ENCODE measurements around the gene CHCHD3. TPM values are rescaled to one million over a fixed set of nuclear protein-coding genes. Genes with fewer than 3 reads are reported as not detected.

CHCHD3 gene
- total RNA-seq, 1 donor from 2014 or later = 53.2 TPM

DNA sequence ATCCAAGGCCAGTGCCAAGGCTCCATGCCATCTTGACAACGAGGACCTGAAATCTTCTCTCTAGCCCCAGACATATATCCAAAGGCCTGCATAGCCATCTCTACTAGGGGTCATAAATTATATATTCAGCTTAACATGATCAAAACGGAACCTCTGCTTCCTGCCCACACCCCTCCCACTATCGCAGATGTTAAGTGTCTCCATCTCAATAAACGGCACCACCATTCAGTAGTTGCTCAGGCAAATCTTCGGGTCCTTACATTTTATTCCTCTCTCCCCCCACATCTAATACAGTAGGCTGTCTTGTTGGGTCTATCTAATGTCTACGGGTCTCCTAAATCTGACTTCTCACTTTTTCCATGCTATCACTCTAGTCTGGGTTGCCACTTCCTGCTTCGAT is 304.5 kb downstream of the CHCHD3 start:
- DNase-seq (ENCODE audit: low read depth in 2 of 2) = no peak

DNA sequence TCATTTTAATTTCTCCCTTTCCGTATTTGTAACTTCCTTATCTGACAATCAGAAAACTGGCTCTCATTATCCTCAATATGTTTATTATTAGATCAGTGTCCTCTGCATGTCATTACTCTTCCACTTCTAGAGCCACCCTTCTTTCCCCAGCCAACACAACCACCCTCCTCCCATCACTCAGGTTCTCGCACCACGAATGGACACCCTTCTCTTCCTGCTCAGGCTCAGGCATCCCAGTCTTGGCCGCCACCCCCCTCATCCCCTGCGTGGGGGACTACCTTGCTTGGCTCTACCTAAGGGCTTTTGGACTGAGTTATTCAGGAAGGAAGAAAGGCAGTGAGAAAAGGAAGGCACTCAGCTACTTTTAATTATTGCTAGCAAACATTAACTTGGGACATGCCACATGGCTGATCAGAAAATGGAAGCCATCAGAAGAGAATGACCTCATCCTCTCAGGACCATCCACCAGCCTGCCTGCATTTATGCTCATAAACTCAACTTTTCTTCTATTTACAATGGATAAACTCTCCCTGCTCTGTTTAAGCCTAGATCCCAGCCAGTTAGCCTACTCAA is 305.8 kb downstream of the CHCHD3 start:
- DNase-seq (ENCODE audit: low read depth in 2 of 2) = no peak

GRCh38 chr7:132773527-132773956 is 308.3 kb downstream of the CHCHD3 start:
- no peak for DNase-seq (ENCODE audit: low read depth in 2 of 2)

DNA sequence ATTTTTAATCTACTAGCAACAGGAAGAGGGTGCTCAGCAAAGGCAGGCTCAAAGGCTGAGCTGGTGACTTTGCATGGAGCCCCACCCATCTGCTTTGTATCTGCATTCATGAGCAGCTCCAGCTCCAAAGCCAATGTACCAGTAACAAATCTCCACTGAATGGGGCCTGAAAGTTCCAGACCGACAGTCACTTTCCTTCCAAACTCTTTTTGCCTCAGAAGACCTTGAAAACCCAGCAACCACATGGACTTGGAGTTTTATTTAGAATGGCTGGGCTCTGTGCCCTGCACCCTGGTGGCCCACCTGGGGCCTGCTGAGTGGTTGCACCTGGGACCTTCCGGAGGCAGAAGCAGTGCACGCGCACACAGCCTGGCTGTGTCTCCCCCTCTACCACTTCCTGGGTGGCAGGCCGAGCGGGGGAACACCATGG is 310.6 kb downstream of the CHCHD3 start:
- no peak for DNase-seq (ENCODE audit: low read depth in 2 of 2)

DNA sequence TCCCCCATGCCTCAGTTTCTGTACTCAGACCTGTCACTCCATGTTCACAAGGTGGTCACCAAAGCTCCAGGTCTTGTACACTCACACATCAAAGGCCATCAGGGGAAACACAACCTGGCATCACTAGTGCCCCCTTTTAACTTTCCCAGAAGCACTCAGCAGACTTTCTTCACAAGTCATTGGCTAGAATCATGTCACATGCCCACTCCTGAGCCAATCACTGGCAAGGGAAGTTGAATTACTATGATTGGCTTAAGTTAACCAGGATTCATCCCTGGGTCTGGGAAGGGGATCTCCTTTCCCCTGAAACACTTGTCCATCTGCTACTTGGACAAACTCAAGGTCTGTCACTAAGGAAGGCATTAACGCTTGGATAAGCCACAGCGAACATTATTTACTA is 311.8 kb downstream of the CHCHD3 start:
- no peak for DNase-seq (ENCODE audit: low read depth in 2 of 2)

DNA sequence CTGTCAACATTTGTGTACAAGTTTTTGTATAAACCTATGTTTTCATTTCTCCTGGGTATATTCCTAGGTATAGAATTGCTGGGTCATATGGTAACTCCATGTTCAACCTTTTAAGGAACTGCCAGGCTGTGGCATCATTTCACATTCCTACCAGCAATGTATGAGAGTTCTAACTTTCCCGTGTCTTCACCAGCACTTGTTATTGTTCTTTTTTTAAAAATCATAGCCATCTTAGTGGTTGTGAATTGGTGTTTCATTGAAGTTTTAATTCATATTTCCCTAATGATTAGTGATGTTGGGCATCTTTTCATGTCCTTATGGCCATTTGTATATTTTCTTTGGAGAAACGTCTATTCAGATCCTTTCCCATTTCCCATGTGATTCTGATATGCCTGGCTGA is 312.6 kb downstream of the CHCHD3 start:
- DNase-seq (ENCODE audit: low read depth in 2 of 2) = no peak

DNA sequence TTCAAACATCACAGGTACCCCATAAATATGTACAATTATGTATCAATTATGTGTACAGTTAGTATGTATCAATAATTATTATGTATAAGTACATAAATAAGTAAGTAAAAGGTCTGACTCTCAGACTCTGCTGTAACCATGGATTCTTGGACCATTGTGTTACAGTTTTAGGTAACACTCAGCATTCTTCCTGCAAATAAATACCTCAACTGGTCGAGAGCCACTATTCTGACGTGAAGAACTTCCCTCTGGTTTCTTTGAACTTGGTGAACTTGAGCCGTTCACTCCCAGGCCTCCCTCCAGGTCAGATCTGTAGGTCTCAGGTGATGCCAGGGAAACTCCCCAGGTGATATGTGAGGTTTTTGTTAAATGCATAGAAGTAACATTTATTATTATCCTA is 313.8 kb downstream of the CHCHD3 start:
- no peak for DNase-seq (ENCODE audit: low read depth in 2 of 2)

- no peak for DNase-seq (ENCODE audit: low read depth in 2 of 2)
Observed at GRCh38 chr7:132767378-132767777, 314.5 kb downstream of the CHCHD3 start.

DNA sequence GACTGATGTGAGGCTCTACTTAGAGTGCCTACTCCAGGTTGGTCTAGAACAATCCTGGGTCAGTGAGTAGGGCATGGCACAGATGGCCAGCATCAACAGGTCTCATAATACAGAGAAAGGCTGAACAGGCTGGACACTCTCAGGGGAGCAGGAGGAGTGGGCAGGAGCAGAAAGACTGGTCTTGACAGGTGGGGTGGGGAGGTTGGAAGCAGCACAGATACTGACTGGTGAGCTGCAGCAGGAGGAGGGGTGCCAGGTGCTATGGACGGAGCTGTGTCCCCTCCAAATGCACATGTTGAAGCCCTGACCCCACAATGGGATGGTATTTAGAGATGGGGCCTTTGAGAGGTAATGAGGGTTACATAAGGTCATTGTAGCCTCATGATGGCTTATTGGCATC is 315.2 kb downstream of the CHCHD3 start:
- DNase-seq (ENCODE audit: low read depth in 2 of 2) = no peak

GRCh38 chr7:132765861-132766260 is 316.0 kb downstream of the CHCHD3 start:
- no peak for DNase-seq (ENCODE audit: low read depth in 2 of 2)

GRCh38 chr7:132764762-132765161 is 317.1 kb downstream of the CHCHD3 start:
- no peak for DNase-seq (ENCODE audit: low read depth in 2 of 2)

GRCh38 chr7:132760866-132761265 is 321.0 kb downstream of the CHCHD3 start:
- no peak for DNase-seq (ENCODE audit: low read depth in 2 of 2)

DNA sequence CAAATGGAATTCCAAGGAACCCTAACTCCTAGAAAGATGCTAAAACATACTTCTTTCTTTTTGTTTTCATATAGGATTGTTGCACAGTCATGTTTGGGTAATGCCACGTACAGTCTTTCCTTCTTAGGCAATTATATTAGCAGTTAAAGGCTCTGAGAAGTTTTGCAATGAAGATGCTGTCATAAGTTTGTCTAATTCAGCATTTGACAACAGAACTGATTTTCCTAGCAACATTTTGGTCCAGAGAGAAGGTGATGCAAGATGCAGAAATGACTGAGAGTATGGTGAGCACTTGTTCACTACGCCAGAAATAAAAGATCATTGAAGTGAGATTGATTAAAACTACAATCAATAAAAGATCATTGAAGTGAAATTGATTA is 321.7 kb downstream of the CHCHD3 start:
- no peak for DNase-seq (ENCODE audit: low read depth in 2 of 2)

DNA sequence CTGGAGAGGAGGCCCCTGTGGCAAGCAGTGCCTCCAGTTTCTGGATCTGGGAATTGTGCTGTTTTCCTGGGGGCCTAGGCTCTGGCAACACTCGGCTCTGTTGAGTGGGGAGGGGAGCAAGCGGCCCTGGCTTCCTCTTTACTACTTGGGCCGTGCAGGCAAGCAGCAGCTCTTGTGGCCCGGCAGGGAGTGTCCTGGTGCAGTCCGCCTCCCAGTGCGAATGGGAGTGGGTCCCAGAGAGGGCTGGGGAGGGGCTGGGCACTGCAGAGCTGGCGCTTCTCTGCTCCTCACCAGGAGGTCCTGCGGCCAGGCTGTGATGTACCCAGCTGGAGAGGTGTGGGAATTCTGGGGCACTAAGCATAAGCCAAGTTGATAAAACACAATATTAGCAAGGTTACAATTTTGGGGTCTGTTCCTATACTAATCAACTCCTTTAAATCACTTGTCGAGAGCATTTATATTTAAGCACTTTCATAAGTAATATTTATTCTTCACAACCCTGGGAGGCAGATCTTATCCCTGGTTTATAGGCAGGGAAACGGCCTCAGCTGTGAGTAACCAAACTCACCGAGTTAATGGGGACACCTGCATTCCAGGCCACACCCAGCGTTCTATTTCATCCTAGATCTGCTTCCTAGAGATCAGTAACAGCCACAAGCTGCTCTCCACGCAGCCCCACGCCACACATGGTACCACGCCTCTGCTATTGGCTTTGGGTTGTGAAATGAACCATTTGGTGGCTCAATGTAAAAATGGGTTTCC is 322.2 kb downstream of the CHCHD3 start:
- DNase-seq (ENCODE audit: low read depth in 2 of 2) = no peak

DNA sequence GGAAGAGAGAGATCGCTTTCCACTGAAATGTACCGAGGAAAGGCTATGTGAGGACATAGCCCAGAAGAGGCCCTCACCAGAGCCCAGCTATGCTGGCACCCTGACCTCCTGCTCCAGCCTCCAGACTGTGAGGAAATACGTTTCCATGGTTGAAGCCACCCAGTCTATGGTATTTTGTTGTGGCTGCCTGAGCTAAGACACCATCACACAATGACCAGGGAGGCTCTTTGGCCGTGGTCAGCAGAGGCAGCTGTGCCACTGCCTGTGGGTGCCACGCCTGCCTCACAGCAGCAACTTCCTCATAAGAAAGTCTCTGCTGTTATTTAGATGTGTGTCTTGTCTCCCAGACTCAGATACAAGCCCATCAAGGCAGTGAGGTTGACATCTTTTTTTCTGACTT is 322.9 kb downstream of the CHCHD3 start:
- no peak for DNase-seq (ENCODE audit: low read depth in 2 of 2)

GRCh38 chr7:132757783-132758182 is 324.1 kb downstream of the CHCHD3 start:
- no peak for DNase-seq (ENCODE audit: low read depth in 2 of 2)

- DNase-seq (ENCODE audit: low read depth in 2 of 2) = no peak
Observed at GRCh38 chr7:132756484-132756990, 325.4 kb downstream of the CHCHD3 start.

- no peak for DNase-seq (ENCODE audit: low read depth in 2 of 2)
Observed at GRCh38 chr7:132755538-132756483, 326.1 kb downstream of the CHCHD3 start.

DNA sequence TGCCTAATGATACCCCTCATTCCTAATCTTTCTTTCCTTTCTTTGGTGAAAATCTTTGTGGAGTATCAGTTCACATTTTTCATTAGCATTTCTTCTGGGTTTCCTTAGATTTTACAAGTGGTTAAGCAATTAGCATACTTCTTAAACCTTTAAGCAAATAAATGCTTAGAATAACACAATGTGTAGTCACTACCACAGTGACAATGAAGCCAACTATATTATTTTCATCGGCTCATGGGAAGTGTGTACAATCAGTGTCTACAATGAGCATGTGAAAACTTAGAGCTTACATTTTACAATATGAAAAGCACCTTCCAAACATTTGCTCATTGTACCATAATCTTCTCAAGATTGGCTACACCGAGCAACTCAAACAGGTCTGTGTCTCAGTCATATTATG is 329.5 kb downstream of the CHCHD3 start:
- DNase-seq (ENCODE audit: low read depth in 2 of 2) = no peak

GRCh38 chr7:132751244-132751647 is 330.6 kb downstream of the CHCHD3 start:
- no peak for DNase-seq (ENCODE audit: low read depth in 2 of 2)

- DNase-seq (ENCODE audit: low read depth in 2 of 2) = no peak
Observed at GRCh38 chr7:132750530-132751217, 331.2 kb downstream of the CHCHD3 start.
